GM19467 (cell line): ENCODE measurements around the gene PRR7.
A peak's percentile ranks its signal among the peaks of the same experiment; 100 is the strongest.

Experiments
- ATAC-seq: cut with Tn5 transposase; IDR thresholded peaks from one replicate; pipeline ENCODE4 v1.9.1; 2021; ENCODE audit warnings: mild to moderate bottlenecking, moderate library complexity; ENCODE audit not compliant: unreplicated experiment

The PRR7 gene

DNA sequence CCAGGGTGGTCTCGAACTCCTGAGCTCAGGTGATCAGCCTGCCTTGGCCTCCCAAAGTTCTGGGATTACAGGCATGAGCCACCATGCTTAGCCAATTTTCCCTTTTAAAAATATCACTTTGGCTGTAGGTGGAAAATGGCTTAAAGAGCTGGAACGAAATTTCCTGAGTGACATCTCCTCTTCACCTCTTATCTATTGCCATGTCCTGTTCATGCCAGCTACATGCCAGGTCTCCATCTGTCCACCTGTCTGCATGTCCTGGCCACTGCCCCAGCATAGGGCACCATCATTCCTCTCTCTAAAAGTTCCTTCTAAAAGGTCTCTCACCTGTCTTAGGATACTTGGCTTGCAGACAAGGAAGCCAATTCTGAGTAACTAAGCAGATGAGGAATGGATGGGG lies 22.9 kb upstream of the PRR7 start:
- ATAC-seq, result no peak

DNA sequence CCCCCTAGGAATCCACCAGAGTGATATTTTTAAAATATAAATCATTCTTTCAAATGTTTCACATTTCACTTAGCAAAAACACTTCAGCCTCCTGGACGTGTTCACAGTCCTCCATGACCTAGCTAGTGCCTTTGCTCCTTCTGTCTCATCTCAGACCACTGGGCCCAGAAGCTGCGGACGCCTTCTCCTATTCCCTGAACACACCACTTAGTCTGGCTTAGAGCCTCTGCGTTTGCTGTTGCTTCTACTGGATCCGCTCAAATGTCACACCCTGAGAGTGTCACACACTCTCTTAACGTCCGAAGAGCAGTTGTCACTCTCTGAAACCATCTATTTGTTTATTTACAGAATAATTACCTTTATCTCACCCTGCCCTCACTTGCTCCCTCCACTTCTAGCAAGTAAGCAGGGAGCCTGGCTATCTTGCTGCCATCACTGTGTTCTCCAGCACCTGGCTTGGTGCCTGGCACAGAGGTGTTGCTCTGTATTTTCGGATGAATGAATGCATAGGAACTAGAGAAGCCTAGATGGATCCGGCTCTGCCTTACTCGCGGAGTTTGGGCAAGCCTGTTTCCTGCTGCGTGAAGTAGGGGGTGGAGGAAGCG lies 21.3 kb upstream of the PRR7 start:
- ATAC-seq, result no peak

DNA sequence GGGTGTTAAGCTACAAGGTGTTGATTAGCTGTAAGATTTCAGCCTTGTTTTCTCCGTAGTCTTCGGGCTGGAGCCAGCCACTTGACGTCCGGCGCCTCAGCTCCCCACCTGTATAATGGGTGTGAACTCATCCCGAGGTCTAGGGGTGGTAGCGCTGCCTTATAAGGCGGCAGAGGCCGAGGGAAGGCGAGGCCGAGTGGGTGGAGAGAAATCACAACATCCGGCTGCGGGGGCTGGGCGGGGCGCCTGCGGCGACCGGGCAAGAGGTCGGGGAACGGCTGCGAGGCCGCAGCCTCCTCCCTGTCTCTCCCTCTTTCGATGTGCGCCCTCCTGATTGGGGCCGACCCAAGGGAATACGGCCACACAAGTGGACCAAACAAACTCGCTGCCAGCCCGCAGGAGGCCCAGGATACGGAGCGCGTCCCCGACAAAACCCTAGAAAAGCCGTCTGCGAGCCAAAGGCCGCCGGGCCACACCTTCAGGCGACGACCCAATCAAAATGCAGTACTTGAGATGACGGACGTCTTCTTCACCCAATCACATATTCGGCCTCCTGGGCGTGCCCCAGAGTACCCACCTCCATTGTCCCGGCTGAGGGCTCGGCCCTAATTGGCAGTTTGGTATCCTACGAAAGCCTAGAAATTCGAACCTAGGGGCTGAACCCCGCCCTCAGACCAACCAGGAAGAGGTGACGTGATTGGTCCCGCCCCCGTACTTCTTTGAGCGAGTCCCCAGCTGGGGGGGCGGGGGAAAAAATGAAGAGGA lies 20.6 kb upstream of the PRR7 start:
- peak; percentile 71 for ATAC-seq

DNA sequence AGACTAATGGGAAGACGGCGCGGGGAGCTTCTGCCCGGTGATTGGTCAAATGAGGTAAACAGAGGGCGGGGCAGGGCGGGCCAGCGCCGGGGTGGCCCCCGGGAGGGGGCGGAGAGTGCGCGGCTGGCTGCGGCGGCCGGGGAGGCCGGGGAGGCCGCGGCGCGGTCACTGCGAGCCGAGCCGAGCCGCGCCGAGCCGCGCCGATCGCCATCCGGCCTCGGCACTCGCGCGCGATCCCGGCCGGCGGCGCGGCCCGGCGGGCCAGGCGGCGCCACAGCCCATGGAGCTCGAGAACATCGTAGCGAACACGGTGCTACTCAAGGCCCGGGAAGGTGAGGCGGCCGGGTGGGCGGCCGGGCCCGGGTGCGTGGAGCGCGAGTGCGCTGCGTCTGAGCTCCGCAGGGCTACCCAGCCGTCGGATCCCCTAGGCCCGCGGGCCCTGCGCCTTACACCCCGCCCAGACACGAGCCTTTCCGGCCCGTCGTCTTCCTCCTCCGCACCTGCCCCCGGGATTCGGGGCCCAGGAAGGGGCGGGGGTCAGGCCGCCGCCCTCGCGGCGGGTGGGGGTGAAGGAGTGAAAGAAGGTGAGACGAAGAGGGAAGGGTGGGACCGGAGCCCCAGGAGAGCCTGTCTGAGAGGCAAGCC lies 19.9 kb upstream of the PRR7 start, which contains the start of gene GRK6:
Gene GRK6, plus strand, starts transcription at position 111 of the 645 bp plus-strand sequence. Its CDS starts 170 bp downstream, at position 281.
- peak; percentile 4 for ATAC-seq

DNA sequence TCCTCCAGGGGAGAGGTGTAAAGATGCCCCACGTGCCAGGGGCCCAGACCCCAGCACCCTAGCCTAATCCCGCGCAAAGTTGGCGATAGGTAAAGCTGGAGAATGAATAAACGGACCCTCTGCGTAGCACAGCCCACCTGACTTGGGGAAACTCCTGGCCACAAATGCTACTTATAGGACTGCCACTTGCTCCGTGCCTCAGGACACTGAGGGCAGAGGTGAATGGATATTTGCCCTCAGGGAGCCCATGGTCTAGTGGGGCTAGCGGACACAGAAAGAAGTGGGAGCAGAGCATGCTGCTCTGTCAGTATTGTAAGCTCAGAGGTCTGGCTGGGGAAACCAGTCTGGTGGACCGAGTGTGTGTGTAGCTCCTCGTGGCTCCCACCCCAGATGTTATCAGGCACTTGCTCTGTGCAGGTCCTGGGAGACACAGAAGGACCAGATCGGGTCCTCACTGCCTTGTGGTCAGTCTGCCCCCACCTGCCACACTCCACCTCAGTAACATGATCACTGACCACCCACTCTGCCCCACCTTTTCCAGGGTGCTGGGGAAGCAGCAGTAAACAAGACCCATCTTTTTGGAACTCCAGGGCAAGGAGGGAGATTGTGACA lies 19.3 kb upstream of the PRR7 start:
- ATAC-seq, result no peak

DNA sequence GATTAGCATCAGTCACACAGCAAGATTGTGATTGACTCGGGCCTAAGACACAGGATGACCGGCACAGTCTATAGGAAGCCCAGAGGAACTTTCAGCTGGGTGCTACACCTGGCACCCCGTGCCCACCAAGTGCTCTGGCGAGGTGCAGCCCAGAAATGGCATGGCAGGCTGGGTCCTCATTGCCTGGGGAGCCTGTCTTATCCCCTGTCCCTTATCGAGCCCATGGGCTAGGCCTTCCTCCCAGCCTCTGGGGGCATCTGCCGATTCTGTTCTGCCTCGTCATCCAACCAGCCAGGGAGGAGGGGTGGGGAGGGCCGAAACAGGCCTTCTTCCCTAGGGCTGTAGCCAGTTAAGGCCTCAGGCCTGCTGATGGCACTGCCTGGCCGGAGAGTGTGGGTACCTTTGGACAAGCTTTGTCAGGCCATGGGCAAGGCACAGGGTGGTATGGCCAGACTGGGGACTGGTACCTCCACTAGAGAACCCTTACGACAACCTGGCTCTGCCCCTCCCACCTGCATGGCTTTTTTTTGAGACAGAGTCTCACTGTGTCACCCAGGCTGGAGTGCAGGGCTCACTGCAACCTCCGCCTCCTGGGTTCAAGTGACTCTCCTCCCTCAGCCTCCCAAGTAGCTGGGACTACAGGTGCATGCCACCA lies 18.6 kb upstream of the PRR7 start:
- ATAC-seq, result no peak

DNA sequence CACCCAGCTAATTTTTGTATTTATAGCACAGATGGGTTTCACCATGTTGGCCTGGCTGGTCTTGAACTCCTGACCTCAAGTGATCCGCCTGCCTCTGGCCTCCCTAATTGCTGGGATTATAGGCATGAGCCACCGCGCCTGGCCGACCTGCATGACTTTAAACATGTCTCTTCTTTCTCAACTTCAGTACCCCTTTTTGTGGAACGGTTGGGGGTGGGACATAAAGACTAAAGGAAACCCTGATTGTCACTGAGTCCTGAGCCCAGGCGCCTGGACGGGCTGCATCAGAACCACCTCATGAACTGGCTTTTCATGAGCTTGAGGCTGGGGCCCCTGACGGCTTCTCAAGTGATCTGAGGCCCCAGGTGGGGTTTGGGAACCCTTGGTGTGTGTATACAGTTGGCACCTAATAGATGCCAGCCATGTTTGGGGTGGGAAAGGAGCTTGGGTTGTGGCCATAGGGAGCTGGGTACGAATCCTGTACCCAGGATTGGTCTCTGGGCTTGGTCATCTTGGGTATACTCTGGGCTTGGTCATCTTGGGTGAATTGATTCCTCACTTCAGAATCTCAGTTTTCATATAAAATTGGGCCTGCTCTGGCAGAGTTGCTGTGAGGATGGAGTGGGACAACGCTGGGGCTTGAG lies 17.9 kb upstream of the PRR7 start:
- ATAC-seq, result no peak

DNA sequence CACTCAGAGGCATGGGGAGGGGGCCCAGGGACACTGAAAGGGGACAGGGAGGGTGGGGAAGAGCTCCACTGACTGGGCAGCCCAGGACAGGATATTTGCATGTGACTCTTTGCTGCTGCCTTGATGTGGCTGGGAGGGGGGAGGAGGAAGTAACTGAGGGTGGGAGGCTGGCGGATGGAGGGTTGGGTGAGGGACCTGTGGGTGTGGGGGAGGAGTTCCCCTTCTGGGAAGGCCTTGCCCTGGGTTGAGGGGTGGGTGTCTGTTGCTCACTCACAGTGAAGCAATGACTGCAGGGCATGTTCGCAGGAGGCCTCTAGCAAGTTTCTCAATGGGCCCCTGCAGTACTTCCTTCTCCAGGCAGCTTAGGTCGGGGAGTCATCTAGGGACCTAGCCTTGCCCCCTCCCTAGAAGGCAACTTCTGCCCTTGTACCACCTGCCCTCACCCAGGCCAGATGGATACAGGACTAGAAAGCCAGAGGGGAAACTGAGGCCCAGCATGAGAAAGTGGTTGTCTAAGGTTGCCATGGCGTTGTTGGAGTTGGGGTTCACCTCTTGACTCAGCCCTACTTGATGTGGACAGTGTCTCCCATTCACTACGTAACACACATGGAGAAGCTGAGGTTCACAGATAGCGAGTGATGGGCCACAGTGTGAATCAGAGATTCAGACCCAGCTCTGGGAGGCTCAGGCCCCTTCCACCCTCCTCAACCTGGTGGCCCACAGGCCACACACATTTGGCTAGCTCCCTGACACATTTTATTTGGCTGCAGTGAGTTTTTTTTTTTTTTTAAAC lies 17.2 kb upstream of the PRR7 start:
- ATAC-seq, result no peak

DNA sequence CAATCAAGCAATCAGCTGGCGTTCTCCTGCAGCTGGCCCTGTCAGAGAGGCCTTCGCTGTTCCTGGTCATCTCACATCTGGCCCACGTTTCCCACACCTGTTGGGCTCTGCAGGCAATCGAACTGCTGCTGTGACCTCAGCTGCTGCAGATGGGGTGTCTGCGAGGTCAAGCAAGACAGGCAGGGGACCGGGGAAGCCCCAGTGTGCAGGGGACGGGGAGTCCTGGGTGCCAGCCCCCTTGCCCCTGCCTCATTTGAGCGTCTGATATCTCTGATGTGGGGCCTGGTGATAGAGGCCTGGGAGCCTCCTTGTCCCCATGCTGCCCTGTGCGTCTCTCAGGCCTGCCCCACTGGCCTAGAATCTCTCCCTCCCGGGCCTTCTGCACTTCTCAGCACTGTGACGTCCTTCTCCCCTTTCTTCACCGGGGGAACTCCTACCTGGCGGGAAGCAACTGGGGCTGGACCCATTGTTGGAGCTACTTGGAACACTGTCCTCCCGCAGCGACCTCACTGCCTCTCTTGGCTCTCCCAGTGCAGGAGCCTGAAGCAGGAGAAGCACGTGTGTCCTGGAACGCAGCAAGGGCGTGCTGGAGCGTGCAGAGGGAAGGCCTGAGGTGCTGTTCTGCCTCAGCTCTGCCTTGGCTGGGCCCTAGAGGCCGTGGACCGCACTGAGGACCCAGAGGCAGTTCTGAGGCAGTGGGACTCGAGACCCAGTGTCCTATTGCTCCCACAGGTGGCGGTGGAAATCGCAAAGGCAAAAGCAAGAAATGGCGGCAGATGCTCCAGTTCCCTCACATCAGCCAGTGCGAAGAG lies 16.3 kb upstream of the PRR7 start:
- no peak for ATAC-seq

DNA sequence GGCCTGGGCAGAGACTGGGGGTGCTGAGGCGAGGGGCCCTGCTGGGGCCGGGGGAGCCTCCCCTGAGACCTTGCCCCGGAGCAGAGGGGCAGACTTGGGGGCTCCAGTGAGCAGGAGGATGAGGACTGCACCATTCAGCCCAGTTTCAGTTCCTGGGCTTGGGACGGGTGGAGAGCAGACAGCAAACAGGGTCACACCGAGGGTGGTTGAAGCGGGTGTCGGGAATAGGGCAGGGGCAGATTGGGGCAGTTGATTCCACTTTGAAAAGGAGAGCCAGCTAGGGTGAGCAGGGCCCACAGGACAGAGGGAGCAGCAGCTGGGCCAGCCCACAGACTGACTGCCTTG lies 15.7 kb upstream of the PRR7 start:
- no peak for ATAC-seq

DNA sequence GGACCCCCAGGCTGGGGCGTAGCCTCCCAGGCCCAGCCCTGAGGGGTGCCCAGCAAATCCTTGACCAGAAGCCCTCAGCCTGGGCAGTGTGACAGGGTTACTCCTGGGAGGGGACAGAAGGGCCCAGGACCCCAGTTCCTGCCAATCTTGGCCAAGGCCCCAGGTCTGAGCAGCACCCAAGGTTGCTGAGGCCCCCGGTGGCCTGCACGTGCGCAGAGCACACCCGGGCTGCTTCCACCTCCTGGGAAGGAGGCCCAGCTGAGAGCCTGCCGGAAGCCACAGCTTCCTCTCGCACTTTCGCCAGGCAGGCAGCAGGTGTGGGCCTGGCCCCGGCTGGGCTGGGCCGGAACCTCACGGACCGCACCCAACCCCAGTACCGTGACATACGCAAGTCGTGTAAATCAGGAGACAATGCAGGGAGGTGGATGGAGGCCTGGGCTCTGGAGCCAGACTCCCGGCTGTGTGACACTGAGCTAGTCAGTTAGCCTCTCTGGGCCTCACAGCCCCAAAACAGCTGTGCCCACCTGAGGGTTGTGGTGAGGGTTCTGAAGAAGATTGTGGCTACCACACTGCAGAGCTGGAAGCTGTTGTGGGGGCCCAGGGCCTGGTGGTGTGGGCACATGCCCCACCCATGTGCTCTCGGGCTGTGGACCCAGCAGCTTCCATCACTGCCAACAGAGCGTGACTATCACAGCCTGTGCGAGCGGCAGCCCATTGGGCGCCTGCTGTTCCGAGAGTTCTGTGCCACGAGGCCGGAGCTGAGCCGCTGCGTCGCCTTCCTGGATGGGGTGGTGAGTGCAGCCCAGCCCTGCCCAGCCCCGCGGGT lies 15.1 kb upstream of the PRR7 start:
- ATAC-seq, result peak; percentile 40

DNA sequence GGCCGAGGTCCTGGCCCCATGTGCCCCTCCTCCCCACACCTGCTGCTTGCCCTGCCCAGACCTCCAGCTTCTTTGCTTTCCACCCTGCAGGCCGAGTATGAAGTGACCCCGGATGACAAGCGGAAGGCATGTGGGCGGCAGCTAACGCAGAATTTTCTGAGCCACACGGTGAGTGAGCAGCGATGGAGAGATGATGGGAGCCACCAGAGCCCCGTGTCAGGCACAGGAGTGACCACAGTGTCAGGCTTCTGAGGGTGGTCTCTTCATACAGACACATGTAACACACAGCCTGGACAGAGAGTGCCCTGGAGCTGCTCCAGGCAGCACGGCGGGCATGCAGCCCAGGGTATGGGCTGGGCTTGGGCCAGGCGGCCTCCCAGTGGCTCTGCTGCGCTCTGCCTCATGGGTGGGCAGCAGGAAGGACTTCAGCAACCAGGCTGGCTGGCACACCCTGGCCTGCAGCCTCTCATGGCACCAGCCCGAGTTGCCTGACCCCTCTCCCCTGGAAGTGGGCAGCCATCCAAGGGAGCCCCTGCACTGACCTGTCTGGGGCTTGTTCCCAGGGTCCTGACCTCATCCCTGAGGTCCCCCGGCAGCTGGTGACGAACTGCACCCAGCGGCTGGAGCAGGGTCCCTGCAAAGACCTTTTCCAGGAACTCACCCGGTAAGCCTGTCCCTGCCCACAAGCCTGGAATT lies 14.3 kb upstream of the PRR7 start:
- no peak for ATAC-seq

DNA sequence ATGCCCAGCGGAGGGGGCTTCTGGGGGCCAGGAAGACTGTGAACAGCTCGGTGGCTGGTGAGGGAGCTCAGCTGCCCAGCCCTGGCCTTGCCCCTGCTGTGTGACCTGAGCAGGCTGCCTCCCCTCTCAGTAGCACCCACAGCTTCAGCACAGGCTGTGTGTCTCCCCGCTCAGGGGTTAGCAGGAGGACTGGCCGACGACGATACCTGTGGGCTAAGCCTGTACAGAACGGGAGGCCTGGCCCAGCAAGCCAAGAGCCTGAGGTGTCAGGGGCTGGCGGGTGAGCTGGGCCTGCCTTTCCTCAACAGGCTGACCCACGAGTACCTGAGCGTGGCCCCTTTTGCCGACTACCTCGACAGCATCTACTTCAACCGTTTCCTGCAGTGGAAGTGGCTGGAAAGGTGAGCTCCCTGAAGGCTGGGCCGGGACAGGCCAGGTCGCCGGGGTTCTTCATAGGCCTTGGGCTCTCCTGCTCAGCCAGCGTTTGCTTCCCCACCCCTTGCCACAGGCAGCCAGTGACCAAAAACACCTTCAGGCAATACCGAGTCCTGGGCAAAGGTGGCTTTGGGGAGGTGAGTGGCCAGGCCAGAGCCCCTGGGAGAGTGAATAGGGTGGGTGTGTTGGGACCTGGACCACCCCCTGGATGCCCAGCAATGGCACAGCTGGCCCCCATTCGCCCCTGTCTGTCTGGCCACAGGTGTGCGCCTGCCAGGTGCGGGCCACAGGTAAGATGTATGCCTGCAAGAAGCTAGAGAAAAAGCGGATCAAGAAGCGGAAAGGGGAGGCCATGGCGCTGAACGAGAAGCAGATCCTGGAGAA lies 13.6 kb upstream of the PRR7 start:
- no peak for ATAC-seq

DNA sequence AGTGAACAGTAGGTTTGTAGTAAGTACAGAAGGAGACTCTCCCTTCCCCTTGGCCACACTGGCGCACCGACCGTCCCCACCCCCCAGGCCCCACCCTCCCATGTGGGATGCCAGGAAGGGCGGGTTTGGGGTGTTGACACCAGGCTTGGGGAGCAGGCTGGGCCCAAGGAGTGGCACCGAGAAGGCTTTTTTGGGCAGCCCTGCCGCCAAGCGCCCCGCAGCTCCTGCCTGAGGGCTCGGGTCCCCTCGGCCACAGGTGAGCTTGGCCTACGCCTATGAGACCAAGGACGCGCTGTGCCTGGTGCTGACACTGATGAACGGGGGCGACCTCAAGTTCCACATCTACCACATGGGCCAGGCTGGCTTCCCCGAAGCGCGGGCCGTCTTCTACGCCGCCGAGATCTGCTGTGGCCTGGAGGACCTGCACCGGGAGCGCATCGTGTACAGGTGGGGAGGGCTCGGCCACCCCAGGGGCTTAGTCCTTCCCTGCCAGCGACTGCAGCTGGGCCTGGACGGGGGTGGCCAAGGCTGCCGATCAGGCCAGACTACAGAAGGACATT lies 12.9 kb upstream of the PRR7 start:
- ATAC-seq, result no peak

DNA sequence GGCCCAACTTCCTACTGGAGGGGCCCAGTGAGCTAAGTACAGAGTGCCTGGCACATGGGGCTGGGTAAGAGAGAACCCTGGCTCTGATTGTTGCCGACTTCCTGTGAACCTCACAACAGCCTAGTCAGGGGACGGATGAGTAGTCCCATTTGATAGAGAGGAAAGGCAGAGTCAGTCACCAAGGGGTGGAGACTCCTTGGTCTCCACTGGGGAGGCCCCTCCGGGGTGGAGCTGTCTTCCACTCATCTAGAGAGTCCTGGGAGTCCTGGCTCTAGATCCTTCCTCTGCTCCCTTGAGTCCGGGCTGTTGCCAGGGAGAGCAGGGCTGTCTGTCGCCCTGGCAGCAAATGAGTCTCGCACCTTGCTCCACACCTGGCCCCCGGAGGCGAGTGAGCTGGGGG lies 12.2 kb upstream of the PRR7 start:
- no peak for ATAC-seq

DNA sequence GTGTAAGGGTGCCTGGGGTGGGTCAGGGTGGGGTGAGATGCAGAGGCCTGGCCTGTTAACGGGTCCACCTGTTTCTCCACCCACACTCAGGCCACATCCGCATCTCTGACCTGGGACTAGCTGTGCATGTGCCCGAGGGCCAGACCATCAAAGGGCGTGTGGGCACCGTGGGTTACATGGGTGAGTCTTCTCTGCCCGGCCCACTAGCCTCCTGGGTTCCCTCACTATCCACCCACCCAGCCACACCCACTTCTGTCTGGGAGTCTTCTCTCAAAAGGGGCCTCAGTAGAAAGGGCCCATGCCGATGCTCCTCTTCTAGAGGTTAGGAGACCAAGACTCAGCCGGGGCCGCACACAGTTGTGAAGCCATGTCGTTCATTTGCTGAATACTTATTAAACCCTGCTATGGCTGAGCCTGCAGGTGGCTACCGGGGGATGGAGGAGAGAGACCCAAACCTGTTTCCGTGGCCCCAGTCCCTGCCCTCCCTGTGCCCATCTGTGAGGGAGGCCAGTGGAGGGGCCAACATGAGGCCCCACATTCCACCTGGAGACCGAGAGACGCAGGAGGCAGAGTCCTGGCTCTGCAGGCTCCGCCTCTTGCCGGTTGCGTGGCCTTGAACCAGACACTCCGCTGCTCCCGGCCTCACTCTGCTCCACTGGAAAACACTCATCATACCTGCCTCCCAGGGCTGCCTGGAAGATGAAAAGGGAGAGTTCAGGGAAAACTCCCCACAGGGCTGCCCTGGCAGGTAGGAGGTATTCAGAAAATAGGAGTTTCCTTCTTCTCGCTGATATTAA lies 11.5 kb upstream of the PRR7 start:
- ATAC-seq, result no peak
